Measurements from ENCODE around the gene FGGY. TPM values are rescaled to one million over a fixed set of nuclear protein-coding genes. Genes with fewer than 3 reads are reported as not detected.
"Not testable (repeated sequence)": the region's sequence is repeated elsewhere in the genome, so short reads cannot be mapped to it uniquely, and the experiment has no call there.

The FGGY gene
- total and polyA plus RNA-seq, 4 donors, result 16.0 to 67.0 (median 43.4) TPM

- TF ChIP-seq REST (IDR thresholded peaks at IDR 0.05) (no peak), RAD21 (IDR thresholded peaks at IDR 0.05) (no peak), ATF3 (IDR thresholded peaks at IDR 0.05) (no peak), JUND (IDR thresholded peaks at IDR 0.05) (no peak)
These were observed 436.7 kb downstream of the FGGY start (continued) for GRCh38 chr1:59733443-59734141.

GRCh38 chr1:59735927-59736326, 439.0 kb downstream of the FGGY start:
- H3K27ac ChIP-seq (ENCODE audit: low read depth in 1 of 2, low read length in 2 of 2); H3K4me3 ChIP-seq (ENCODE audit: low read depth in 1 of 3, low read length in 3 of 3); DNase-seq (ENCODE audit: low spot score); H3K27me3 ChIP-seq (ENCODE audit: control insufficient read depth in 4 of 4, insufficient read depth in 4 of 4, low read length in 3 of 4); H3K36me3 ChIP-seq (ENCODE audit: control insufficient read depth in 4 of 4, insufficient read depth in 3 of 4, low read depth in 1 of 4, low read length in 3 of 4); H3K9ac ChIP-seq (ENCODE audit: low read depth in 1 of 2, low read length in 2 of 2); H3K9me3 ChIP-seq (ENCODE audit: control insufficient read depth in 4 of 4, low read length in 3 of 4): not testable (repeated sequence)
- WGBS, result 83% methylated on average over 3 of the region's 3 CpGs
- peaks cover 0 to 16% (median 11%) of the 10 kb centered on the region in 4 donors for H3K4me1 ChIP-seq (ENCODE audit: control insufficient read depth in 4 of 4, insufficient read depth in 4 of 4, low read length in 3 of 4)

GRCh38 chr1:59736744-59737143, 439.9 kb downstream of the FGGY start:
- no peak for TF ChIP-seq FOXA2 (IDR thresholded peaks at IDR 0.05)
- no peak for TF ChIP-seq GABPA (IDR thresholded peaks at IDR 0.05 in 1 of 2, conservative IDR thresholded peaks at IDR 0.05 in 1 of 2)
- TF ChIP-seq JUND (IDR thresholded peaks at IDR 0.05), result no peak
- no peak for TF ChIP-seq HNF4A (conservative IDR thresholded peaks at IDR 0.05)
- no peak for TF ChIP-seq REST (IDR thresholded peaks at IDR 0.05)
- TF ChIP-seq CTCF (IDR thresholded peaks at IDR 0.05; ENCODE audit: low read depth, low read length, missing input control), result no peak
- TF ChIP-seq, protein P1, sequence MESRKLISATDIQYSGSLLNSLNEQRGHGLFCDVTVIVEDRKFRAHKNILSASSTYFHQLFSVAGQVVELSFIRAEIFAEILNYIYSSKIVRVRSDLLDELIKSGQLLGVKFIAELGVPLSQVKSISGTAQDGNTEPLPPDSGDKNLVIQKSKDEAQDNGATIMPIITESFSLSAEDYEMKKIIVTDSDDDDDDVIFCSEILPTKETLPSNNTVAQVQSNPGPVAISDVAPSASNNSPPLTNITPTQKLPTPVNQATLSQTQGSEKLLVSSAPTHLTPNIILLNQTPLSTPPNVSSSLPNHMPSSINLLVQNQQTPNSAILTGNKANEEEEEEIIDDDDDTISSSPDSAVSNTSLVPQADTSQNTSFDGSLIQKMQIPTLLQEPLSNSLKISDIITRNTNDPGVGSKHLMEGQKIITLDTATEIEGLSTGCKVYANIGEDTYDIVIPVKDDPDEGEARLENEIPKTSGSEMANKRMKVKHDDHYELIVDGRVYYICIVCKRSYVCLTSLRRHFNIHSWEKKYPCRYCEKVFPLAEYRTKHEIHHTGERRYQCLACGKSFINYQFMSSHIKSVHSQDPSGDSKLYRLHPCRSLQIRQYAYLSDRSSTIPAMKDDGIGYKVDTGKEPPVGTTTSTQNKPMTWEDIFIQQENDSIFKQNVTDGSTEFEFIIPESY (IDR thresholded peaks at IDR 0.05), result no peak
- no peak for TF ChIP-seq EGR1 (IDR thresholded peaks at IDR 0.05; ENCODE audit: low read depth in 2 of 2)
- TF ChIP-seq SP1 (IDR thresholded peaks at IDR 0.05), result no peak
- TF ChIP-seq ATF3 (IDR thresholded peaks at IDR 0.05), result no peak
- TF ChIP-seq NR2F2 (IDR thresholded peaks at IDR 0.05), result no peak
- no peak for TF ChIP-seq FOXA1 (IDR thresholded peaks at IDR 0.05)
- TF ChIP-seq TAF1 (conservative IDR thresholded peaks at IDR 0.05), result no peak
- TF ChIP-seq HNF4G (IDR thresholded peaks at IDR 0.05), result no peak
- TF ChIP-seq YY1 (IDR thresholded peaks at IDR 0.05), result no peak
- TF ChIP-seq, protein P2, sequence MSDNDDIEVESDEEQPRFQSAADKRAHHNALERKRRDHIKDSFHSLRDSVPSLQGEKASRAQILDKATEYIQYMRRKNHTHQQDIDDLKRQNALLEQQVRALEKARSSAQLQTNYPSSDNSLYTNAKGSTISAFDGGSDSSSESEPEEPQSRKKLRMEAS (IDR thresholded peaks at IDR 0.05), result no peak
- TF ChIP-seq RAD21 (IDR thresholded peaks at IDR 0.05), result no peak
- no peak for TF ChIP-seq RXRA (IDR thresholded peaks at IDR 0.05)
- DNase-seq (ENCODE audit: low spot score), result no peak
- H3K9me3 ChIP-seq (ENCODE audit: control insufficient read depth in 4 of 4, low read length in 3 of 4), result no peaks in the 10 kb centered on the region
- H3K4me3 ChIP-seq (ENCODE audit: low read depth in 1 of 3, low read length in 3 of 3), result no peak overlapping the region
- no peaks in the 10 kb centered on the region for H3K27me3 ChIP-seq (ENCODE audit: control insufficient read depth in 4 of 4, insufficient read depth in 4 of 4, low read length in 3 of 4)
- H3K36me3 ChIP-seq (ENCODE audit: control insufficient read depth in 4 of 4, insufficient read depth in 3 of 4, low read depth in 1 of 4, low read length in 3 of 4), result peaks cover 0 to 8% (median 5%) of the 10 kb centered on the region in 4 donors
- H3K4me1 ChIP-seq (ENCODE audit: control insufficient read depth in 4 of 4, insufficient read depth in 4 of 4, low read length in 3 of 4), result peaks cover 0 to 16% (median 11%) of the 10 kb centered on the region in 4 donors
- 98% methylated on average over 4 of the region's 4 CpGs for WGBS
- no peak overlapping the region for H3K27ac ChIP-seq (ENCODE audit: low read depth in 1 of 2, low read length in 2 of 2)
- H3K9ac ChIP-seq (ENCODE audit: low read depth in 1 of 2, low read length in 2 of 2), result no peak overlapping the region

Data from liver (tissue), 9 donors.